HG02870 (cell line): Measurements from ENCODE around the gene NWD2.

Experiments used
- ATAC-seq: cut with Tn5 transposase; IDR thresholded peaks from one replicate; pipeline ENCODE4 v1.9.1; 2021; ENCODE audit warnings: mild to moderate bottlenecking, moderate library complexity; ENCODE audit not compliant: unreplicated experiment

Gene NWD2

DNA sequence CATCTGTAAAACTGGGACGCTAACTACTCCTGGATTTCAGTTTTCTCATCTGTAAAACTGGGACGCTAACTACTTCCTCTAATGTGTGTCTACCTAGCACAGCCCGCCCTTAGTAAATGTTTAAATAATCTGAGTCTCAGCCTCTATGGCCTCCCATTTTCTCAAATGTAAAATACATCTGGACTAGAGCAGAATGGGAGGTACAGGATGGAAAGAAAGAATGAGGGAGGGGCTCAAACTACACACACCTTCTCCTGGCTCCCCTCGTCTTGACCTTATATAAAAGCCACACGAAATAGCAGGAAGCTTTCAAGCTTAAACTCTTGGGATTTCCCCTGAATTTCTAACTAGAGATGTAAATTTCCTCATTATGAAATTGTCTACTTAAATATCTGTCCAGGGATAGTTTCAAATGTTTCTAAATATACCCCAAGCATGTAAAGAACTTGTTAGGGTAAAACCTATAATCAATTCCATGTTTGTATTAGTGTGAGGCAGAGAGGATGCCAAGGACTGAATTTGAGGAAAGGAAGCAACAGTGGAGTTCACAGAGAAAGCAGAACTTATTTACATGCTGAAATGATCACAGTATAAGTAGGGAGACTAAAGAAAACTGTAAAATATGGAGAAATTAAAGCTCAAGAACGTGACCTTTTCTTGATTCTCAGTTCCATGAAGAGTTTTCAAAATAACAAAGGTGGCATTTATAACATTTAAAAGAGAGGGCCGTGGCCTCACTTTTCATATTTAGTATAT, 220.0 kb downstream of the NWD2 start:
- ATAC-seq = no peak

DNA sequence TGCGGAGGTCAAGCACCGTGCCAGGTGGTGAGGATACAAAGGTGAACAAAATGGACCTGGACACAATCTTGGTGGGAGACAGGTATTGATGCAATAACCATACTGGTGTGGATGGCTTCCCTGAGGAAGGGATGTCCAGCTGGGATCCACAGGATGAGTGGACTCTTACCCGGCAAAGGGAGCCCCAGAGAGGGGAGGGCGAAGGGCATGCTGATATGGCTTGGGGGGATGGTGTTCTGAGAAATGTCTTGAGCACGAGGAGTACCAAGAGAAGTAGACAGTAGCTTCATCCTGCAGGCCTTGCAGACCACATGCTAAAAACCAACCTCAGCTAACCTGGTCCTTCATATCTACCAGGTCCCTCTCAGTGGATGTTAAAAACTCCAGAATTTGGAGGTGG, 220.8 kb downstream of the NWD2 start:
- ATAC-seq = no peak

DNA sequence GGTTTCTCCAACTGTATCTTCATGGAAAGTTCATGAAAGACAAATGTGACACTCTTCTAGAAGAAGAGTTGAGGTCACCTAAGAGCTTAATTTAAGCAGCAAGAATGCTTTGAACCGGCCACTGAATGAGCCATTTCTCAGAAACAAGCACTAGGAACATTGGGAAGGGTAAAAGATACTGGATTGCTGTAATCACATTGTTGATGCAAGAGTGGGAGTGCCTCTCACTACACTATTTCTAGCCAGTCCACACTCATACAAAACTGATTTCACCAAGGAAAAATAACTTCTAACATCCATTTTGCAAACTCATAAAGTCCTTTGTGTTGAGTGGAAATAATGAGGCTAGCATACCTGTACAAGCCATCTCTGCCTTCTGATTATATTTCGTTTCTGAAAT, 221.3 kb downstream of the NWD2 start:
- no peak for ATAC-seq

DNA sequence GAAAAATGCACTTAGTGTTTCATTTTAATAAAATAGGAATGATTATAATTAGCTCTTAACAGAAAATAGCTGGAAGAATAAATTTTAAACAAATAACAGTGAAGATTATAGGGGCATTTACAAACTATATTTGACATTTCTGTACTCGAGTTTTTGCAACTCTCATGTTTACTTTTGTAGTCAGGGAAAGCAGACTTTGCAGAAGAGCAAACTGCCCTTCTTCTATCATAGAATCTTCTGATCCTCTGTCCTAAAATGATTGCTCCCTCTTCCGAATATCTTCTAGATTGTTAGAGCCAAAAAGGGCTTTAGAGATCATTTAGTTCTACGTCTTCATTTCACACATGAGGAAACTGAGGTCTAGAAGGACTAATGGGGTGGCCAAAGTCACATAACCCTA, 222.7 kb downstream of the NWD2 start:
- no peak for ATAC-seq

DNA sequence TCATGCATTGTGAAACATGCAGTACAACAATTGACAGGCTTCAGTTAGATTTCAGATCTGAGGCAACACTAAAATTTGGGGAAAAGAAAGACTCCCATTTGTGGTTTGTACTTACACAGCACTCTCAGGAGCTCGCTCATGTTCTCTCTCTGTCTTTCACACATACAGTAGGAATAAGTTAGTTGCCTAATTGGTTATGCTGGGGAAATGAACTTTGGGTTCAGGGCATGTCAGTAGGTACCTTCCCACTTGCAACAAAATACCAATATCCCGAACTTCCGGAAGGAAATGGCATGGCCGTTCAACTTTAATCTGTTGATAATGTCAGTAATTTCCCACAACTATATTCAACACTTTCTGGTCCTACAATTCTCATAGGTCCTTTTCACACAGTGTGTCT, 223.3 kb downstream of the NWD2 start:
- ATAC-seq = no peak

DNA sequence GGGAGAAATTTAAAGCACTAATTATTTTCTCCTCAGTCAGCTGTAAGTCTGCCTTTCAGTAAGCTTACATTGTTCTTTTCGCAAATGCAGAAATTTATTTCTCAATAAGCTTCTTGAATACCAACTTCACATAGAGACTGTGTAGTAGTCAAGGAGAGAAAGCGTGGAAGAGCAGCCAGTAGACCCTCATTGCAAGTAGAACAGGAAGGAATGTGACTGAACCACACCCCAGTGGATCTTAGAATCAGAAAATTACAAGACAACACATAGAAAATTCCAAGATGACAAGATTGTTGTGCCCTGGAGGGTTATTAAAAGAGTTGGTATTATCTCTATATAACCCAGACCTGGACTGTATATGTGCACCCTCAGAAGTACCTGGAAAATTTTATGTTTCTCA, 224.7 kb downstream of the NWD2 start:
- no peak for ATAC-seq

DNA sequence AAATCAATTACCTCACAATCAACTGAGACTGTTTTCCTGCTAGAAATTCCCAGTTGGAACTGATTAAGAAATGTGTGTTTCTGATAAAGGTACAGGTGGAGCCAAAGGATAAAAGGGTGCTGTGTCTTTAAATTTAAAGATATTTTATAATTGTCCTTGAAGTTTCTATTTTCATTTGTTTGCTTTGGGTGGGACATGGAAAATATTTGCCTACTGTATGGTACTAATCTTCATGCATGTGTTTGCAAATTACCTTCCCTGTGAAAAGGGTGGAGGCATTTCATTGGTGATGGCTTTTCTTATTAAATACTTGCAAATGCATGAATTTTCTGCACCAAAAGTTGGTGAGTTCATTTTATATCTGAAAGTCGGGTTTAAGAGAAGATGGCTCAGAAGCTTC, 225.7 kb downstream of the NWD2 start:
- ATAC-seq = no peak

DNA sequence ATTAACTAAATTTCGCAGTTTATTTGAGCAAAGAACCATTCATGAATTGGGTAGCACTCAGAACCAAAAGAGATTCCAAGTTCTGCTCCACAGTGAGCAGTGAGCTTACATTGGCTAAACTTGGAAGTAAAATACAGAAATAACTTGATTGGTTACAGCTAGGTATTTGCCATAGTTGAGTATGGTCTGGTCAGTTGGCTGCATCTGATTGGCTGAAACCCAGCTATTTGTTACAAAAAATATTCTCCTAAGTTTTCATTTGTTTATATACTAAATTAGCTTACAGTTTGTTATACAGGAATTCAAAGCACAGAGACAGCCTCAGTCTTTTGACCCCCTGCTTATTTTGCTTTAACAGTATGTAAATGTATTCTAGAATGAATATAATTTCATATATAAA, 226.6 kb downstream of the NWD2 start:
- no peak for ATAC-seq

DNA sequence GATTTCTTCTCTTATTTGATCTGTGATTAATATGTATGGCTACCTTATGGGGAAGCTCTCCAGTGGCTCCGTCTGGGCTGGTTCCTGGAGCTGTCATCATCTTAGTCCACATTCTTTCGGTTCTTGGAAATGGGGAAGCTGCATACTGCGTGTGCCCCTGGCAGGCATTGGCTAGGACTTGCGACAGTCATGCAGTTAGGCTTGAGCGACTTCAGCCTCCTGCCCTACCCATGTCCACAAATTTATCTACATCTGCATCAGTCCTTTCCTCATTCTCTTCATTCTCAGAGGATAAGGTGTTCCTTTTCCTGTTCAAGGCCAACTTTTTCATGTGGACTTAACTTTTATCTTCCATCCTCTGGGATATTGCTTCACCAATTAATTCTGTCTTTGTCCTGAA, 227.4 kb downstream of the NWD2 start:
- ATAC-seq = no peak

DNA sequence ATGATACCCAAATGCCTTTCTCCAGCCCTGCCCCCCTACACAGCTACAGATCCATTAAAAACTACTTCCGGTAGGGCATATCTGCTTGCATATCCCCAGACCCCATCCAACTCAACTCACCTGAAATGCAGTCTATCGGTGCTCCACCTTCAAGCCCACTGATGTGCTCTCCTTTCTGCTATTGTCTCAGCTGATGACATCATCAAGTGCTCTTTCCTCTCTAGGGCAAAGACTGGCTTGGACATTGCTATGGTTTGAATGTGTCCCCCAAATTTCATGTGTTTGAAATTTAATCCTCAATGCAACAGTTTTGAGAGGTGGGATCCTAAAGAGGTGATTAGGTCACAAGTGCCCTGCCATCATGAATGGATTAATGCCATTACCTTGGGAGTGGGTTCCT, 229.3 kb downstream of the NWD2 start:
- no peak for ATAC-seq

DNA sequence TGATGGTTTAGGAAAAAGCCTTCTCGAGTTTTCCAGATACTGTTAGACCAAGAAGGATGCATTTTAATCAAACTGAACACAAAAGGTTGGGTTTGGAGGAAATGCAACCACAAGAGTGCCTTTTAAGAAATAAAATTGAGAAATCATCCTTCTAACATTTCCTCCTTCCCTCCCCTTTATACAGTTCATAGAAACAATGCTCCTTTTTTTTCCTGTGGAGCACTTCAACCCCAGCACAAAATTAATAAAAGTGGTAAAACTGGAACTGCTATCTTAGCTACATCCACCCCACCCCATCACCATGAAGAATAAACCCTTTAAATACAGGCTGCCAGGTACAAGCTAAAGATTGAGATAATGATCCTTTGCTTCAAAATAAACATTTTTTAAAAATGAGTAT, 230.5 kb downstream of the NWD2 start:
- no peak for ATAC-seq

DNA sequence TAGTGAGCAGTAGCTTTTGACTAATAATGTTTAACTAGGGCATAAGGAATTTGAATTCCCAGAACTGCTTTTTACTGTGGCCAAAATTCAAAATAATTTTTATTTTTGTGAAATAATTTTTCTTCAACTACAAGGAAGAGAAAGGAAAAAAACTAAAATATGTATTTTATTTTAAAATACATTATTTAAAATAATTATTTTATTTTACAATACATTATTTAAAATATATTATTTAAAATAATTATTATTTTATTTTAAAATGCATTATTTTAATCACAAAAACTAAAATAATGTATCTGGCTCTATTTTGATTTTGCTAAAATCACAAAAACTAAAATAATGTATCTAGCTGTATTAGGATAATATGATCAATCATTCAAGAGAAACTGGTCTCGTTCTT, 231.2 kb downstream of the NWD2 start:
- ATAC-seq = no peak

DNA sequence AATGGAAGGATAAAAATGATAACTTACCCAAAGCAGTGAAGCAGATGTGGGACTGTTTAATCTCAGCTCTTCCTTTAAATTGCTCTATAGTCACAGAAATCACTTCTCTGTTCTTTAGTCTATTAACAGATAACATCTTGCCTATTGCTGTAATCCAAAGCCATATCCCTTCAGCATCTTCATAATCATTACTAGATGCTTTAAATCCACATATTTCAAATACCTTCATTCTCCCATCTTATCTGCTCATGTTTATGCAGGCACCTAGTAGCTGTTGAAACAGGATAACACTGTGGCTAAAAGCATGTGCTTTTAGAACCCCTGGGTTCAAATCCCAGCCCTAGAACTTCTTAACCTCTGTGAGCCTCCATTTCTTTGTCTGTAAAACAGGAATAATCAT, 231.7 kb downstream of the NWD2 start:
- no peak for ATAC-seq

DNA sequence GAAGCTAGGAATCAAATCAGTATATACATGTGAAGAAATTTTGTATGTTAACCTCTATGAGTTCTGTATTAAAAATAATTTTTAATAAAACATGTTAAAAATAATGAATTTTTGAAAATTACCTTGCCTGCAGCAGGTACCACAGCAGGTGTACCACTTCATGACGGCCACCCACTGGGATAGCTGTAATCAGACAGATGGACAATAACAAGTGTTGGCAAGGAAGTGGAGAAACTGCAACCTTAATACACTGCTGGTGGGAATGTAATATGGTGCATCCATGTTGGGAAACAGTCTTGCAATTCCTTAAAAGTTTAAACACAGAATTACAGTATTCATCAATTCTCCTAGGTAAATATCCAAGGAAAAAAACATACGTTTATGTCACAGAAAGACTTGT, 232.1 kb downstream of the NWD2 start:
- no peak for ATAC-seq

DNA sequence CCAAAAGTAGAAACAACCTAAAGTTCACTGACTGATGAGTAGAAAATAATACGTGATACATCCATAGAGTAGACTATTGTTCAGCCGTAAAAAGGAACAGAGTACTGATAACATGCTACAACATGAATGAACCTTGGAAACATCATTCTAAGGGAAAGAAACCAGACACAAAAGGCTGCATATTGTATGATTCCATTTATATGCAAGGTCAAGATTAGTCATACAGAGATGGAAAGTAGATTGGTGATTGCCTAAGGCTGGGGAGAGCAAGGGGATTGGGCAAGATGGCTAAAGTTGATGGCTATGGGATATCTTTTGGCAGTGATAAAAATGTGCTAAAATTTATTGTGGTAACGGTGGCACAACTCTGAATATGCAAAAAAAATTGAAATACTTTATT, 232.6 kb downstream of the NWD2 start:
- no peak for ATAC-seq

DNA sequence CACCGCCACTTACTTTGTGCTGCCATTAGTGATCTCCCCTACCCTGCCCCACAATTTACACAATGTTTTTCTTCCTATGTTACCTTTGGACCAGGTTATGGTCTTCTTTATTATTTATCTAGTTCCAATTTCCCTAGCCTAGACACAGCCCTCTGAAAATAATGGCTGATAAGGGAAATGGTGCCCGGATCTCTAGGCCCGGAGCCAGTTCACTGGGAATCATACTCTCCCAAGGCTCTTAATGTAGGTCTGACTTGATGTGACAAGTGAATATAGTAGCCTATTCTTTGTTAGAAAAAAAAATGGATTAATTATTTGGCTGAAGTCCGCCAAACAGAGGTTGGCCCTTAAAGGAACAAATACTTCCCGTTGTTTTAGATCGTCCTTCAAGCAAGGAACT, 233.6 kb downstream of the NWD2 start:
- no peak for ATAC-seq

DNA sequence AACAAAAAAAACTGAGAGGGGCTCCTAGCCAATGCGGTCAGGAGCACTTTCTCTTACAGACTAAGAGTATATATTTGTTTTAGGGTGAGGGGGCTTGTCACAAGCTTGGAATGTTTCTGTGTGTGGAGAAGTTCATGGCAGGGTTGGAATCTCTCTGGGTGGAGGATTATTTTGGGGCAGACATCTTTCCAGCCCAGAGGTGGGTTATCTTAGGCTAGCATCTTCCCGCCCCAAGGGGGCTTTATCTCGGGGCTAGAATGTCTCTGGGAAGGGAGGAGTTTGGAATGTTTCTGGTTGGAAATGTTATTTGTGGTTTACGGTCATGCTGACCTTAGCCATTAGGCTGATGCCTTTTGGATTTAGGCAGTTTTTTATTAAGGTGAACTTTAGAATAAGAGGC, 236.0 kb downstream of the NWD2 start:
- ATAC-seq = no peak

DNA sequence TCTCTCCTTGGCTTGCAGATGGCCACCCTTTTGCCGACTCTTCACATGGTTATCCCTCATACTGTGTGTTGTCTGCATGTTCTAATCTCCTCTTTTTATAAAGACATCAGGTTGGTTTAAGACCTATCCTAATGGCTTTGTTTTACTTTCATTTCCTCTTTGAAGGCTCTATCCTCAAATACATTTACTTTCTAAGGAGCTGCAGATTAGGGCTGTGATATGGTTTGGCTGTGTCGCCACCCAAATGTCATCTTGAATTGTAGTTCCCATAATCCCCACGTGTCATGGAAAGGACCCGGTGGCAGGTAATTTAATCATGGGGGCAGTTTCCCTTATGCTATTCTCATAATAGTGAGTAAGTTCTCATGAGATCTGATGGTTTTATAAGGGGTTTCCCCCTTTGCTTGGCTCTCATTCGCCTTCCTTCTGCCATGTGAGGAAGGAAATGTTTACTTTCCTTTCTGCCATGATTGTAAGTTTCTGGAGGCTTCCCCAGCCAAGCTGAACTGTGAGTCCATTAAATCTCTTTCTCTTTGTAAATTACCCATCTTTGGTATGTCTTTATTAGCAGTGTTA, 237.1 kb downstream of the NWD2 start:
- ATAC-seq = no peak

DNA sequence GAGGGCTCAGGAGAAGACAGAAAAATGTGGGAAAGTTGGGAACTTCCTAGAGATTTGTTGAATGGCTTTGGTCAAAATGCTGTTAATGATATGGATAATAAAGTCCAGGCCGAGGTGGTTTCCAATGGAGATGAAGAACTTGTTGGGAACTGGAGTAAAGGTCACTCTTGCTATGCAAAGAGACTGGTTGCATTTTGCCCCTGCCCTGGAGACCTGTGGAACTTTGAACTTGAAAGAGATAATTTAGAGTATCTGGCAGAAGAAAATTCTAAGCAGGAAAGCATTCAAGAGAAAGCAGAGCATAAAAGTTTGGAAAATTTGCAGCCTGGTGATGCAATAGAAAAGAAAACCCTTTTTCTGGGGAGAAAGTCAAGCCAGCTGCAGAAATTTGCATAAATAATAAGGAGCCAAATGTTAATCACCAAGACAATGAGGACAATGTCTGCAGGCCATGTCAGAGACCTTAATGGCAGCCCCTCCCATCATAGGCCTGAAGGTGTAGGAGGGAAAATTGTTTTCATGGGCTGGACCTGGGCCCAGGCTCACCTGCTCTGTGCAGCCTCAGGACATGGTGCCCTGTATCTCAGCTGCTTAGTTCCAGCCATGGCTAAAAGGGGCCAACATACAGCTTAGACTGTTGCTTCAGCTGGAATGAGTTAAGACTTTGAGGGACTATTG, 237.8 kb downstream of the NWD2 start:
- no peak for ATAC-seq

DNA sequence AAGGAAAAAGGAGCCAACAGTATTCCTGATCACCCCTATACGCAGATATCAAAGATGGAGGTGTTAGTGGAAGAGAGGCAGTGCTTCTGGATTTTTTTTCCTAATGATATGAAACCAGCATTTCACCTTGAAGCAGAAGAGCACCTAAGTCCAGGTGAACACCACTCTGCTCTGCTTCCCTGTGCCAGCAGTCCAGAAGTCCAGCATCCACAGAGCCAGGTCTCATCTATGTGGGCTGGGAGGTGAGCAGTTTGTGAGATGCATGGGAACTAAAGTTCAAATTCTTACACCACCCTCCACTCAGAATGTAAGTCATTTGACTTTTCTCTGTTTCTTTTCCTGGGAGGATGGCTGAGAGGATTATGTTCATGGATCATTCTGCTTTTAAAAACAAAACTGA, 239.1 kb downstream of the NWD2 start:
- ATAC-seq = no peak

DNA sequence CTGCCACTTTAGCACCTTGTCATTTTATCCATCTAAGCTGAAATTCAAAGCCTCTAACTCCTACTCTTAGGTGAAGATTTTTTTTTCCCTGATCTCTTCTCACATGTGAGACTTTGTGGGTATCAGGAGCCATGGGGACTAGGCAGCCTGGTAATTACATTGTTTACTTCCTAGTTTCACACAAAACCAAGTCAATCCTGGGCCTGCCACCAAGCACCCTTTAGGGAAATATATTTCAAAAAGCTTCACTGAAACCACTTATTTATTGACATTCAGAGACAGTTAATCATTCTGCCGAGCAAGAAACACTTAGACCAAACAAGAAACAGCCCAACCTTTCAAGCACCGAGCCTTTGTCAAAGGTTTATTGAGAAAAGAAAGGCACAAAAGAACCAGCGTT, 241.6 kb downstream of the NWD2 start:
- no peak for ATAC-seq

DNA sequence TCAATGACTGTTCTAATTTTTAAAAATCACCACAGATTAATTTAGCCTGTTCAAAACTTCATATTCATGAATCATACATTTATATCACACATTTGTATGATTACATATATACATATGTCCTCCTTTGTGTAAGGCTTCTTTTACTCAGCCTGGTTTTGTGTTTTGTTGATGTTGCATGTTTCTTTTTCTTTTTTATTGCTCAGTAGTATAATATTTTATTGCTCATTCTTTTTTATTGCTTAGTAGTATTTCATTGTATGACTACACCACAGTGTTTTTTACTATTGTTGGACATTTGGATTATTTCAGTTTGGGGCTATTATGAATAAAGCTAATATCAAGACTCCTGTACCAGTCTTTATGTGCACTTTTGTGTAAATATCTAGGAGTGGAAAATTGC, 243.1 kb downstream of the NWD2 start:
- no peak for ATAC-seq

DNA sequence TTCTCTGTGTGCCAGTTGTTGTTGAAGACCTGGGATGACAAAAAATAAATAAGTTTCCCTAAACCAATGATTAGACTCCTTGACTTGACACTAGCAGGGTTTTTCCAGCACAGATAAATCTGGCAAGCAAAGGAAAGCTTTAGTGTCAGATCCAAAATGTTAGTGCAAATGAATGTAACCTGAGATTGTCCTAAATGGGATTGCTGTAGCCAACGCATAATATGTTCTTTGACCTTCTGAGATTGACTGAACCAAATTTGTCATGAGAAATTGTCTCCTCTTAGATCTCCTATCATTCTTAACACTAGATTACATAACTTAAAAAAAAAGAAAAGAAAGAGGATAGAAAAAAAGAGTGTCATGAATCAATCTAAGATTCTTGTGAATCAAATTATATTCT, 245.2 kb downstream of the NWD2 start:
- ATAC-seq = no peak
